PC-3 (cell line): ENCODE results near the gene LMOD1. TPM values are rescaled to one million over a fixed set of nuclear protein-coding genes. Genes with fewer than 3 reads are reported as not detected.

ENCODE experiments used
- ATAC-seq: fragments of 200-7000 bp; cut with Tn5 transposase; 2 replicates; pipeline ENCODE4 v1.9.1; 2020; ENCODE audit warnings: mild to moderate bottlenecking, moderate library complexity
- BruUV-seq: library from RNA; stranded (reverse); fragments of 400-500 nt; replicated peaks from 2 replicates; lab custom pipeline; 2021; lab: Mats Ljungman, UMichigan
- CTCF ChIA-PET: fragments of 300-600 bp; sonication (Branson Sonifier 250); formaldehyde crosslinking; loops from one replicate; lab custom pipeline; 2022; ENCODE audit warnings: antibody characterized with exemption; lab: Charles Lee
- POLR2A ChIA-PET: fragments of 300-600 bp; sonication (Branson Sonifier 250); formaldehyde crosslinking; loops from one replicate; lab custom pipeline; 2022; ENCODE audit warnings: antibody characterized with exemption; ENCODE audit not compliant: unreplicated experiment; lab: Charles Lee
- DNase-seq: peaks from one replicate; pipeline ENCODE4 v3.0.0-alpha.2; 2015
- H2AFZ ChIP-seq: fragments of 300-600 bp; sonication (generic); 2 replicates; pipeline ENCODE4 v1.6.0; 2016; ENCODE audit warnings: antibody characterized with exemption, low read length
- H3F3A ChIP-seq: fragments of 300-600 bp; sonication (generic); one replicate; pipeline ENCODE4 v1.6.0; 2017; ENCODE audit warnings: antibody characterized with exemption, low read length, control low read depth, mild to moderate bottlenecking; ENCODE audit not compliant: unreplicated experiment
- H3K27ac ChIP-seq: fragments of 300-600 bp; sonication (generic); 2 replicates; pipeline ENCODE4 v1.5.1; 2016; ENCODE audit warnings: mild to moderate bottlenecking, low read length
- H3K27me3 ChIP-seq: fragments of 300-600 bp; sonication (generic); 2 replicates; pipeline ENCODE4 v1.6.1; 2016; ENCODE audit warnings: low read length, mixed read lengths
- H3K36me3 ChIP-seq: fragments of 300-600 bp; sonication (generic); 2 replicates; pipeline ENCODE4 v1.6.1; 2016; ENCODE audit warnings: low read depth, mixed run types, low read length, mixed read lengths
- H3K4me1 ChIP-seq: fragments of 300-600 bp; sonication (generic); 2 replicates; pipeline ENCODE4 v1.5.1; 2016; ENCODE audit warnings: low read length; ENCODE audit not compliant: insufficient read depth
- H3K4me2 ChIP-seq: fragments of 300-600 bp; sonication (generic); 2 replicates; pipeline ENCODE4 v1.6.0; 2016; ENCODE audit warnings: low read length
- H3K4me3 ChIP-seq: fragments of 300-600 bp; sonication (generic); 2 replicates; pipeline ENCODE4 v1.5.1; 2016; ENCODE audit warnings: mild to moderate bottlenecking, low read length, mixed read lengths
- H3K79me2 ChIP-seq: fragments of 300-600 bp; sonication (generic); 2 replicates; pipeline ENCODE4 v1.6.1; 2017; ENCODE audit warnings: low read length, mixed read lengths
- H3K9ac ChIP-seq: fragments of 300-600 bp; sonication (generic); 2 replicates; pipeline ENCODE4 v1.6.0; 2016; ENCODE audit warnings: mild to moderate bottlenecking, low read length
- H3K9me2 ChIP-seq: fragments of 300-600 bp; sonication (generic); replicated peaks from 2 replicates; pipeline ENCODE4 v1.6.1; 2016; ENCODE audit warnings: mixed run types, low read length, mixed read lengths
- H3K9me3 ChIP-seq: fragments of 300-600 bp; sonication (generic); 2 replicates; pipeline ENCODE4 v1.6.1; 2016; ENCODE audit warnings: low read length, mixed read lengths
- H4K20me1 ChIP-seq: fragments of 300-600 bp; sonication (generic); 2 replicates; pipeline ENCODE4 v1.6.1; 2016; ENCODE audit warnings: low read length, mixed read lengths
- CTCF ChIP-seq: fragments of 300-600 bp; sonication (generic); conservative IDR thresholded peaks from 2 replicates; pipeline ENCODE4 v1.5.1; 2017; ENCODE audit warnings: antibody characterized with exemption, low read depth, mild to moderate bottlenecking, low read length
- EZH2 ChIP-seq: fragments of 300-600 bp; sonication (generic); IDR thresholded peaks from one replicate; pipeline ENCODE4 v1.6.1; 2017; ENCODE audit warnings: antibody characterized with exemption, mild to moderate bottlenecking, low read length; ENCODE audit not compliant: unreplicated experiment
- EZH2phosphoT487 ChIP-seq: fragments of 300-600 bp; sonication (generic); IDR thresholded peaks from 2 replicates; pipeline ENCODE4 v1.6.1; 2018; ENCODE audit warnings: mild to moderate bottlenecking, antibody characterized with exemption, low read length, borderline replicate concordance
- intact Hi-C: fragments of 100-400 bp; cut with micrococcal nuclease; formaldehyde crosslinking; loops from 2 replicates; pipeline ENCODE4 v1.9.0; 2023
- total RNA-seq: library from RNA; depleted of rRNA; stranded (reverse); fragments of >200 nt; gene quantifications from 2 replicates; pipeline ENCODE4 v1.2.3, GENCODE V29; 2014

The LMOD1 gene
- total RNA-seq, 1 experiment from 2014 or later = 0.07 TPM

DNA sequence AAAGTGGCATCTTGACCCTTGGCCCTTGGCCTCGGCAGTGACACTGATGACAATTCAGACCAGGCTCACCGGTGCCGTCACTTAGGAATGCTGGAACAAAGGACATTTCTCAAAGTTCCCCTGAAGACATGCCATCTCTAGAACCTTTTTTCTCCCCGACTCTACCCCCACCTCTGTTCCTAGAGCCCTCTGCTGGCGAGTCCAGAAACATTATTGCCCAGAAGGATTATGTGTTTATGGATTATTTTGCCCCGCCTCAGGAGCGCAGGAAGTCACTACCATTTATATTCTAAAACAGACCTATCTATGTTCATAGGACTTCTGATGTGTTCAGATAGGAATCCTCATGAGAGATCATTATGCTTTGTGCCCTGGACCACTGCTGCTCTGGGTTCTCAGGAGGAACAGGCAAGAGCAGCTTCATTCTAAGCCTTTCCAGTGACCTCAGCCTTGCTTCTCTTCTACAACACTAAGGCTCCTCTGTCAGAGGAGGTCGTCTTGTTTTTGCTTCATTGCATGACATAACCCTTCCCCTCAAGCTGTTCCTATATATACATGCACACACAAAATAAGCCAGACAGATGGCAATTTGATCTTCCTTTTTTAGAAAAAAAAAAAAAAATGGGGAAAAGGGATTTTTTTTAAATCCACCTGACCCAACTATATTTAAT lies 70.1 kb downstream of the LMOD1 start:
- TF ChIP-seq EZH2 (no peak), CTCF (peak; percentile 54; the same call in 1 of the 2 replicates)
- Histone ChIP-seq H3K4me1 (no peaks in the 10 kb centered on the region), H3K9me2 (no peaks in the 10 kb centered on the region), H3K4me2 (no peak overlapping the region), H4K20me1 (no peaks in the 10 kb centered on the region), H2AFZ (no peak overlapping the region), H3K36me3 (peaks cover 3% of the 10 kb centered on the region; the same call in 1 of the 2 replicates), H3K4me3 (no peak overlapping the region), H3K27ac (no peak overlapping the region), H3F3A (no peaks in the 10 kb centered on the region), H3K9me3 (no peaks in the 10 kb centered on the region), H3K9ac (no peak overlapping the region), H3K79me2 (no peaks in the 10 kb centered on the region), H3K27me3 (no peaks in the 10 kb centered on the region)
- CTCF ChIA-PET = no interaction called here
- no TSS peak for BruUV-seq
- peak; percentile 22 for DNase-seq
- 0 out of 2 replicates have a peak, but pooled peaks have one; percentile 45 for ATAC-seq
- POLR2A ChIA-PET = no interaction called here
- intact Hi-C loops = no loop called here

DNA sequence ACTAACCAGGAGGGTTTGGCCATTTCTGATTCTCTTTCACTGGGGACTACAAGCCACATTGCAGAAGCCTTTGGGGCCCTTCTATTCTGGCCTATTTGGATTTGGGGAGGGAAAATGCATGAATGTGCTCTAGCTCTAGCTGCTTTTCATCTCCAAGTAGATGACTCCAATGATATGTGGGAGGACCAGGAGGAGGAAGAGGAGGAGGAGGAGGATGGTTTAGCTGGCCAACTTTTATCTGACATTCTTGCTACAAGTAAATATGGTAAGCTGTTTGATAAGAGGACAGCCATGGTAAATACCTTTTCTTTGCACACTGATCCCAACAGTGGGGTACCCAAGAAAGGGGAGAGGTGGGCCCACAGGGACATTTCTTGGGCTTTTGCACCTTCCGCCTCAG lies 71.7 kb downstream of the LMOD1 start:
- peaks cover 15% of the 10 kb centered on the region; the same call in 1 of the 2 replicates for H3K36me3 ChIP-seq
- no peaks in the 10 kb centered on the region for H3K79me2 ChIP-seq
- H3K27me3 ChIP-seq = no peaks in the 10 kb centered on the region
- H4K20me1 ChIP-seq = no peaks in the 10 kb centered on the region
- no peak overlapping the region for H3K27ac ChIP-seq
- ATAC-seq (no peak), DNase-seq (no peak)
- H2AFZ ChIP-seq = no peak overlapping the region
- intact Hi-C loops = no loop called here
- no peaks in the 10 kb centered on the region for H3F3A ChIP-seq
- H3K9ac ChIP-seq = no peak overlapping the region
- H3K4me1 ChIP-seq = no peaks in the 10 kb centered on the region
- ChIA-PET POLR2A (no interaction called here), CTCF (no interaction called here)
- TF ChIP-seq EZH2phosphoT487 (no peak), CTCF (no peak)
- no peak overlapping the region for H3K4me2 ChIP-seq
- BruUV-seq = no TSS peak
- no peaks in the 10 kb centered on the region for H3K9me3 ChIP-seq
- H3K9me2 ChIP-seq = no peaks in the 10 kb centered on the region
- no peak overlapping the region for H3K4me3 ChIP-seq

DNA sequence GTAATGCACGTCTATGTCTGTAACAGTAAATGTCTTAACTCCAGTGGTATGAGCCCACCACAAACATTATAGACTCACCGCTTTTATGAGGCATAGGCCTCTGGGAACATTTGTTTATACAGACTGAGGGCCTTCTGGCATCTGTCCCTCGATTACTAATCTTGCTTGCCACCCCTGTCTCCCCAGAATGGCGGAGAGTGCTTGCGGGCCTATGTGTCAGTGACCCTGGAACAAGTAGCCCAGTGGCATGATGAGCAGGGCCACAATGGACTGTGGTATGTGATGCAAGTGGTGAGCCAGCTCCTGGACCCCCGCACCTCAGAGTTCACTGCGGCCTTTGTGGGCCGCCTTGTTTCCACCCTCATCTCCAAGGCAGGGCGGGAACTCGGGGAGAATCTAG lies 76.0 kb downstream of the LMOD1 start:
- H2AFZ ChIP-seq = no peak overlapping the region
- peaks cover 32% of the 10 kb centered on the region for H3K36me3 ChIP-seq
- no peaks in the 10 kb centered on the region for H3K4me1 ChIP-seq
- no peaks in the 10 kb centered on the region for H3K79me2 ChIP-seq
- BruUV-seq = no TSS peak
- DNase-seq (no peak), ATAC-seq (no peak)
- no peaks in the 10 kb centered on the region for H3F3A ChIP-seq
- ChIA-PET CTCF (no interaction called here), POLR2A (no interaction called here)
- TF ChIP-seq EZH2 = no peak
- TF ChIP-seq EZH2phosphoT487 = no peak
- TF ChIP-seq CTCF = no peak
- H3K9me3 ChIP-seq = no peaks in the 10 kb centered on the region
- H3K4me2 ChIP-seq = no peak overlapping the region
- no peaks in the 10 kb centered on the region for H4K20me1 ChIP-seq
- H3K9ac ChIP-seq = no peak overlapping the region
- H3K9me2 ChIP-seq = no peaks in the 10 kb centered on the region
- H3K27me3 ChIP-seq = no peaks in the 10 kb centered on the region
- no peak overlapping the region for H3K4me3 ChIP-seq
- intact Hi-C loops = no loop called here
- no peak overlapping the region for H3K27ac ChIP-seq
